HCT116 (cell line): Measurements from ENCODE around the gene PNLDC1. TPM values are rescaled to one million over a fixed set of nuclear protein-coding genes. Genes with fewer than 3 reads are reported as not detected.

Source experiments
- ATAC-seq: fragments of 200-7000 bp; cut with Tn5 transposase; 2 replicates; pipeline ENCODE4 v1.9.1; 2020; ENCODE audit warnings: mild to moderate bottlenecking, moderate library complexity
- BruUV-seq: library from RNA; stranded (reverse); fragments of 400-500 nt; replicated peaks from 2 replicates; lab custom pipeline; 2021; lab: Mats Ljungman, UMichigan
- CTCF ChIA-PET: fragments of 300-600 bp; sonication (Branson Sonifier 250); formaldehyde crosslinking; loops from one replicate; lab custom pipeline; 2021; ENCODE audit warnings: antibody characterized with exemption; lab: Charles Lee
- POLR2A ChIA-PET: fragments of 300-600, 350-600 bp; sonication (Branson Sonifier 250); formaldehyde crosslinking; loops from one replicate; lab custom pipeline; 2021; ENCODE audit warnings: antibody characterized with exemption; lab: Charles Lee
- RAD21 ChIA-PET, 2 experiments: fragments of 300-600 bp; sonication (Branson Sonifier 250); formaldehyde crosslinking; loops; one replicate each; lab custom pipeline; 2023; ENCODE audit warnings: low total read pairs in 2 of 2; ENCODE audit not compliant: uncharacterized antibody in 2 of 2, unreplicated experiment in 2 of 2, low non-redundant PET in 1 of 2; lab: Charles Lee
- DNase-seq: peaks from one replicate; pipeline ENCODE4 v3.0.0-alpha.2; 2010; ENCODE audit warnings: low read depth, low spot score
- H2AFZ ChIP-seq: fragments of 200-600 bp; shearing (Covaris generic), sonication (generic); 2 replicates; pipeline ENCODE4 v1.6.1; 2017; ENCODE audit warnings: low read depth, mixed run types, mixed read lengths, antibody characterized with exemption, low read length; ENCODE audit not compliant: poor library complexity, severe bottlenecking
- H3K27ac ChIP-seq: 2 replicates; pipeline ENCODE4 v1.5.1; 2012; ENCODE audit warnings: low read depth, low read length
- H3K27me3 ChIP-seq: fragments of 200-600 bp; sonication (generic); 2 replicates; pipeline ENCODE4 v1.6.1; 2016; ENCODE audit warnings: mixed run types, low read length, mixed read lengths; ENCODE audit not compliant: insufficient read depth
- H3K36me3 ChIP-seq, 2 experiments: fragments of 200-500 bp in 1 of 2; fragments of 200-600 bp in 1 of 2; sonication (Bioruptor generic) in 1 of 2; sonication (generic) in 1 of 2; 2 replicates each; pipeline versions ENCODE4 v1.5.1 to v1.6.1; 2014 to 2016; ENCODE audit warnings: low read length in 2 of 2, inconsistent platforms in 1 of 2, mixed read lengths in 1 of 2, mixed run types in 1 of 2; ENCODE audit not compliant: insufficient read depth in 2 of 2, control insufficient read depth in 1 of 2
- H3K4me1 ChIP-seq, 2 experiments: fragments of 200-600 bp in 1 of 2; sonication (generic) in 1 of 2; 2 replicates each; pipeline versions ENCODE4 v1.5.1 to v1.6.1; 2012 to 2017; ENCODE audit warnings: low read length in 2 of 2, inconsistent platforms in 1 of 2, mild to moderate bottlenecking in 1 of 2, mixed read lengths in 1 of 2, mixed run types in 1 of 2, moderate library complexity in 1 of 2; ENCODE audit not compliant: insufficient read depth in 2 of 2, control insufficient read depth in 1 of 2
- H3K4me2 ChIP-seq: fragments of 200-600 bp; sonication (generic); 2 replicates; pipeline ENCODE4 v1.6.1; 2017; ENCODE audit warnings: mixed run types, low read length, mixed read lengths
- H3K4me3 ChIP-seq, 2 experiments: fragments of 200-600 bp in 1 of 2; sonication (generic) in 1 of 2; replicated peaks in 1 of 2; 2 replicates each; pipeline ENCODE4 v1.5.1; 2011 to 2016; ENCODE audit warnings: low read length in 2 of 2, control low read depth in 1 of 2, low read depth in 1 of 2, mild to moderate bottlenecking in 1 of 2, mixed read lengths in 1 of 2, mixed run types in 1 of 2
- H3K79me2 ChIP-seq: fragments of 200-600 bp; sonication (generic); 2 replicates; pipeline ENCODE4 v1.6.1; 2017; ENCODE audit warnings: mild to moderate bottlenecking, mixed run types, low read length, moderate library complexity, mixed read lengths; ENCODE audit not compliant: insufficient read depth
- H3K9ac ChIP-seq: fragments of 200-600 bp; sonication (generic); 2 replicates; pipeline ENCODE4 v1.6.1; 2016; ENCODE audit warnings: low read length, mixed read lengths
- H3K9me2 ChIP-seq: fragments of 200-600 bp; sonication (generic), shearing (Covaris generic); 2 replicates; pipeline ENCODE4 v1.6.1; 2017; ENCODE audit warnings: mixed run types, mild to moderate bottlenecking, moderate library complexity; ENCODE audit not compliant: insufficient read depth
- H3K9me3 ChIP-seq, 2 experiments: fragments of 200-500 bp in 1 of 2; fragments of 200-600 bp in 1 of 2; sonication (Bioruptor generic) in 1 of 2; sonication (generic) in 1 of 2; 2 replicates each; pipeline ENCODE4 v1.6.1; 2014 to 2017; ENCODE audit warnings: low read length in 2 of 2, mixed read lengths in 2 of 2, inconsistent platforms in 1 of 2, low read depth in 1 of 2, mild to moderate bottlenecking in 1 of 2, mixed run types in 1 of 2, moderate library complexity in 1 of 2; ENCODE audit not compliant: control insufficient read depth in 1 of 2, insufficient read depth in 1 of 2
- H4K20me1 ChIP-seq: fragments of 200-600 bp; sonication (generic), shearing (Covaris generic); 2 replicates; pipeline ENCODE4 v1.6.1; 2017; ENCODE audit warnings: mixed run types, mild to moderate bottlenecking, moderate library complexity; ENCODE audit not compliant: insufficient read depth
- ATF3 ChIP-seq: IDR thresholded peaks from 2 replicates; pipeline ENCODE4 v1.6.1; 2012
- CBX3 ChIP-seq: IDR thresholded peaks from 2 replicates; pipeline ENCODE4 v1.6.1; 2012; ENCODE audit warnings: low read depth
- CTCF ChIP-seq, 3 experiments: fragments of 200-600 bp in 1 of 3; sonication (generic) in 1 of 3; IDR thresholded peaks in 2 of 3; conservative IDR thresholded peaks in 1 of 3; 2 replicates each; pipeline ENCODE4 v1.5.1; 2012 to 2017; ENCODE audit warnings: low read depth in 2 of 3, low read length in 2 of 3, antibody characterized with exemption in 1 of 3, borderline replicate concordance in 1 of 3, control low read depth in 1 of 3, mild to moderate bottlenecking in 1 of 3, mixed read lengths in 1 of 3, mixed run types in 1 of 3, moderate library complexity in 1 of 3; ENCODE audit not compliant: insufficient read depth in 1 of 3
- EGR1 ChIP-seq: IDR thresholded peaks from 2 replicates; pipeline ENCODE4 v1.6.1; 2012; ENCODE audit warnings: low read depth
- EZH2 ChIP-seq: fragments of 200-600 bp; sonication (generic); IDR thresholded peaks from 2 replicates; pipeline ENCODE4 v1.6.1; 2017; ENCODE audit warnings: antibody characterized with exemption, mixed run types
- FOSL1 ChIP-seq: IDR thresholded peaks from 2 replicates; pipeline ENCODE4 v1.6.1; 2012; ENCODE audit warnings: low read depth
- JUND ChIP-seq: IDR thresholded peaks from 2 replicates; pipeline ENCODE4 v1.6.1; 2012
- MAX ChIP-seq: IDR thresholded peaks from 2 replicates; pipeline ENCODE4 v1.6.1; 2012
- POLR2AphosphoS5 ChIP-seq: IDR thresholded peaks from 2 replicates; pipeline ENCODE4 v1.6.1; 2011; ENCODE audit warnings: mild to moderate bottlenecking, low read depth, low read length, moderate library complexity
- RAD21 ChIP-seq: IDR thresholded peaks from 2 replicates; pipeline ENCODE4 v1.6.1; 2012; ENCODE audit warnings: low read depth, mild to moderate bottlenecking
- TCF7L2 ChIP-seq: IDR thresholded peaks from 2 replicates; pipeline ENCODE4 v1.7.0; 2011; ENCODE audit warnings: borderline replicate concordance, inconsistent platforms; ENCODE audit not compliant: insufficient read depth, insufficient read length; ENCODE audit errors: extremely low read depth
- YY1 ChIP-seq: IDR thresholded peaks from 2 replicates; pipeline ENCODE4 v1.6.1; 2011; ENCODE audit warnings: low read length, low read depth, moderate library complexity, mild to moderate bottlenecking; ENCODE audit not compliant: insufficient replicate concordance; ENCODE audit errors: extremely low read depth
- ZFX ChIP-seq: fragments of 450-650 bp; IDR thresholded peaks from 2 replicates; pipeline ENCODE4 v1.6.1; 2017
- intact Hi-C: fragments of 100-400 bp; cut with micrococcal nuclease; formaldehyde crosslinking; loops from 2 replicates; pipeline ENCODE4 v1.10.0; 2022
- total RNA-seq: library from RNA; stranded (reverse); gene quantifications from one replicate; pipeline ENCODE4 v1.2.1, GENCODE V29; 2021; ENCODE audit not compliant: unreplicated experiment

The PNLDC1 gene
- total RNA-seq, 1 experiment from 2014 or later = 0.37 TPM

- no peak for TF ChIP-seq CTCF (IDR thresholded peaks at IDR 0.05 in 2 of 3, conservative IDR thresholded peaks at IDR 0.05 in 1 of 3; ENCODE audit: borderline replicate concordance in 1 of 3, insufficient read depth in 1 of 3, low read depth in 2 of 3, low read length in 2 of 3)
- no peak for TF ChIP-seq POLR2AphosphoS5
- TF ChIP-seq, all 23 proteins: peak for 0
These were observed 28.0 kb downstream of the PNLDC1 start (continued) for GRCh38 chr6:159828074-159828473.

- H3K4me3 ChIP-seq = no peak overlapping the region
- no peak overlapping the region for H3K4me2 ChIP-seq
- no peaks in the 10 kb centered on the region for H3K27me3 ChIP-seq
- CTCF ChIA-PET = no interaction called here
- H3K9me2 ChIP-seq = no peaks in the 10 kb centered on the region
- no peak for TF ChIP-seq RAD21
- TF ChIP-seq EZH2 = no peak
- no peak for TF ChIP-seq MAX
- no peak for TF ChIP-seq ATF3
- no peak for TF ChIP-seq CTCF (IDR thresholded peaks at IDR 0.05 in 2 of 3, conservative IDR thresholded peaks at IDR 0.05 in 1 of 3; ENCODE audit: borderline replicate concordance in 1 of 3, insufficient read depth in 1 of 3, low read depth in 2 of 3, low read length in 2 of 3)
- TF ChIP-seq FOSL1 = no peak
- TF ChIP-seq CBX3 = no peak
- no peak for TF ChIP-seq JUND
- TF ChIP-seq YY1 = no peak
- TF ChIP-seq EGR1 = no peak
- no peak for TF ChIP-seq ZFX
- no peak for TF ChIP-seq TCF7L2
- H4K20me1 ChIP-seq = no peaks in the 10 kb centered on the region
- no peak overlapping the region for H3K27ac ChIP-seq
- peaks cover 0 to 5% of the 10 kb centered on the region in 2 experiments; a peak in 1 of 4 replicates for H3K4me1 ChIP-seq
- POLR2A ChIA-PET = no interaction called here
- H2AFZ ChIP-seq = no peak overlapping the region
- DNase-seq = no peak
- no TSS peak for BruUV-seq
- no peaks in the 10 kb centered on the region for H3K79me2 ChIP-seq
- H3K9me3 ChIP-seq = no peaks in the 10 kb centered on the region
- no peak for ATAC-seq
- H3K9ac ChIP-seq = no peak overlapping the region
- no peaks in the 10 kb centered on the region for H3K36me3 ChIP-seq
- RAD21 ChIA-PET = no interaction called here
- intact Hi-C loops = no loop called here
These were observed 29.4 kb downstream of the PNLDC1 start for GRCh38 chr6:159829526-159829925.
